ENCODE measurements around the gene CSNK1G2.
"Not testable (repeated sequence)": the region's sequence is repeated elsewhere in the genome, so short reads cannot be mapped to it uniquely, and the experiment has no call there.

CSNK1G2 gene

GRCh38 chr19:1969176-1970002, 28.4 kb downstream of the CSNK1G2 start:
- DNase-seq = no peak

- DNase-seq = no peak
These were observed 29.2 kb downstream of the CSNK1G2 start for GRCh38 chr19:1970003-1970805.

- no peak for DNase-seq
These were observed 30.0 kb downstream of the CSNK1G2 start for GRCh38 chr19:1970806-1971502.

- no peak for DNase-seq
These were observed 33.6 kb downstream of the CSNK1G2 start for GRCh38 chr19:1974381-1975161.

- DNase-seq = no peak
These were observed 34.1 kb downstream of the CSNK1G2 start for GRCh38 chr19:1975162-1975480.

- DNase-seq = no peak
These were observed 36.1 kb downstream of the CSNK1G2 start for GRCh38 chr19:1977120-1977519.

- no peak for DNase-seq
These were observed 37.4 kb downstream of the CSNK1G2 start for GRCh38 chr19:1978346-1978894.

- DNase-seq = no peak
These were observed 38.0 kb downstream of the CSNK1G2 start for GRCh38 chr19:1979017-1979416.

GRCh38 chr19:1979642-1980041, 38.7 kb downstream of the CSNK1G2 start:
- no peak for DNase-seq

GRCh38 chr19:1980091-1980808, 39.3 kb downstream of the CSNK1G2 start:
- DNase-seq = no peak

- no peak for DNase-seq
These were observed 39.8 kb downstream of the CSNK1G2 start for GRCh38 chr19:1980809-1981181.

- DNase-seq = no peak
These were observed 40.3 kb downstream of the CSNK1G2 start for GRCh38 chr19:1981253-1981652.

- no peak for DNase-seq
These were observed 43.4 kb downstream of the CSNK1G2 start for GRCh38 chr19:1984357-1984756.

GRCh38 chr19:1985588-1986356, 44.8 kb downstream of the CSNK1G2 start:
- no peak for DNase-seq

GRCh38 chr19:1986357-1987162, 45.6 kb downstream of the CSNK1G2 start:
- no peak for DNase-seq

- no peak for DNase-seq
These were observed 46.5 kb downstream of the CSNK1G2 start for GRCh38 chr19:1987197-1988187.

- DNase-seq = not testable (repeated sequence)
These were observed 47.5 kb downstream of the CSNK1G2 start for GRCh38 chr19:1988464-1988863.

- DNase-seq = no peak
These were observed 48.7 kb downstream of the CSNK1G2 start for GRCh38 chr19:1989513-1990229.

Data from activated naive CD4-positive, alpha-beta T cell treated with Interleukin-2 at 50 U/mL for 16 hours (primary cell).